K562 (cell line): Measurements from ENCODE around the gene FCHSD1. TPM values are rescaled to one million over a fixed set of nuclear protein-coding genes. Genes with fewer than 3 reads are reported as not detected.

Experiments
- BHLHE40 ChIP-seq: IDR thresholded peaks from 2 replicates; pipeline ENCODE4 v1.6.1; 2011; ENCODE audit warnings: low read length, improper control_type of control experiment
- CREM ChIP-seq: IDR thresholded peaks from 2 replicates; pipeline ENCODE4 v1.6.1; 2014; ENCODE audit warnings: antibody characterized with exemption, low read depth
- GABPB1 ChIP-seq: sonication (generic); formaldehyde crosslinking; IDR thresholded peaks from 2 replicates; pipeline ENCODE4 v1.8.0; 2022; ENCODE audit warnings: mild to moderate bottlenecking, missing genetic modification reagents
- HDAC1 ChIP-seq, 2 experiments: fragments of 450-650 bp; IDR thresholded peaks; 2 replicates each; pipeline ENCODE4 v1.6.1; 2016 to 2017; ENCODE audit warnings: inconsistent platforms in 1 of 2, mild to moderate bottlenecking in 1 of 2, moderate library complexity in 1 of 2
- KAT7 ChIP-seq: sonication (generic); formaldehyde crosslinking; IDR thresholded peaks from 2 replicates; pipeline ENCODE4 v1.8.0; 2022; ENCODE audit warnings: missing genetic modification reagents, mild to moderate bottlenecking, borderline replicate concordance
- MYNN ChIP-seq, 2 experiments: sonication (generic); formaldehyde crosslinking in 1 of 2; IDR thresholded peaks; 2 replicates each; pipeline versions ENCODE4 v1.5.0 to v1.6.1; 2016 to 2020; ENCODE audit warnings: antibody characterized with exemption in 1 of 2, missing genetic modification reagents in 1 of 2
- NFE2 ChIP-seq: IDR thresholded peaks from 2 replicates; pipeline ENCODE4 v1.6.1; 2014; ENCODE audit warnings: antibody characterized with exemption, low read depth
- NFIC ChIP-seq: fragments of 450-650 bp; IDR thresholded peaks from 2 replicates; pipeline ENCODE4 v1.6.1; 2017; ENCODE audit warnings: mild to moderate bottlenecking, inconsistent platforms
- SRF ChIP-seq, 2 experiments: fragments of 250-450, 450-650 bp in 1 of 2; sonication (Bioruptor Pico) in 1 of 2; sonication (generic) in 1 of 2; formaldehyde crosslinking; IDR thresholded peaks; 2 replicates each; pipeline versions ENCODE4 v1.5.0 to v1.5.1; 2020 to 2022; ENCODE audit warnings: mild to moderate bottlenecking in 1 of 2, missing genetic modification reagents in 1 of 2
- STAT5A ChIP-seq: IDR thresholded peaks from 2 replicates; pipeline ENCODE4 v1.6.1; 2012; ENCODE audit warnings: low read length, inconsistent platforms, borderline replicate concordance
- TAF7 ChIP-seq: fragments of 450-650 bp; IDR thresholded peaks from 2 replicates; pipeline ENCODE4 v1.6.1; 2016; ENCODE audit warnings: missing genetic modification characterization, missing compliant biosample characterization
- TRIM24 ChIP-seq, 2 experiments: fragments of 450-650 bp; IDR thresholded peaks; 2 replicates each; pipeline ENCODE4 v1.6.1; 2016
- ZNF395 ChIP-seq: fragments of 200-800 bp; sonication (Bioruptor generic); IDR thresholded peaks from 2 replicates; pipeline ENCODE4 v1.6.1; 2017; ENCODE audit warnings: missing genetic modification characterization, missing compliant biosample characterization
- ZNF511 ChIP-seq: sonication (generic); formaldehyde crosslinking; IDR thresholded peaks from 2 replicates; pipeline ENCODE4 v1.8.0; 2022; ENCODE audit warnings: mild to moderate bottlenecking, missing genetic modification reagents
- ZNF583 ChIP-seq: fragments of 250-450 bp; sonication (Bioruptor Pico); IDR thresholded peaks from 2 replicates; pipeline ENCODE4 v1.4.0; 2020
- polyA plus RNA-seq, 8 experiments: library from polyadenylated mRNA; depleted of rRNA in 4 of 8; stranded (reverse) in 5 of 8; unstranded in 3 of 8; fragments of >200 nt; fragmentation: Nextera tagmentation in 2 of 8; fragmentation: Illumina TruSeq in 1 of 8; extraction: Ambion mirVana in 2 of 8; extraction: Trizol in 1 of 8; gene quantifications; 2 replicates each; pipeline versions ENCODE4 v1.2.1 to v1.2.3, GENCODE V29; 2011 to 2014; ENCODE audit warnings: inconsistent platforms in 1 of 8, missing spikeins in 1 of 8
- total RNA-seq, 7 experiments: library from RNA; depleted of rRNA in 6 of 7; stranded (reverse); fragments of >200 nt in 6 of 7; fragmentation: Illumina TruSeq in 2 of 7; extraction: Trizol in 2 of 7; gene quantifications; 2 replicates each; pipeline versions ENCODE4 v1.2.1 to v1.2.3, GENCODE V29; 2011 to 2021; ENCODE audit warnings: low replicate concordance in 1 of 7
- TF ChIP-seq, protein P1 (sequence below), 2 experiments: fragments of 450-650 bp; conservative IDR thresholded peaks; 2 replicates each; pipeline ENCODE4 v1.6.1; 2017; ENCODE audit warnings: mild to moderate bottlenecking in 2 of 2, moderate library complexity in 2 of 2
- TF ChIP-seq, protein P2 (sequence below): sonication (generic); formaldehyde crosslinking; IDR thresholded peaks from 2 replicates; pipeline ENCODE4 v1.8.1; 2023; ENCODE audit warnings: mild to moderate bottlenecking, missing genetic modification reagents
- TF ChIP-seq, protein P3 (sequence below): IDR thresholded peaks from 2 replicates; pipeline ENCODE4 v1.6.1; 2011; ENCODE audit warnings: borderline replicate concordance, low read depth, mild to moderate bottlenecking, moderate library complexity, low read length; ENCODE audit not compliant: insufficient read depth, poor library complexity, severe bottlenecking

FCHSD1 gene
- total and polyA plus RNA-seq, 9 of the 15 experiments (the other 6 are each of a cell fraction or from before 2014, with no cell fraction given) = 0.35 to 37.5 (median 13.6) TPM

DNA sequence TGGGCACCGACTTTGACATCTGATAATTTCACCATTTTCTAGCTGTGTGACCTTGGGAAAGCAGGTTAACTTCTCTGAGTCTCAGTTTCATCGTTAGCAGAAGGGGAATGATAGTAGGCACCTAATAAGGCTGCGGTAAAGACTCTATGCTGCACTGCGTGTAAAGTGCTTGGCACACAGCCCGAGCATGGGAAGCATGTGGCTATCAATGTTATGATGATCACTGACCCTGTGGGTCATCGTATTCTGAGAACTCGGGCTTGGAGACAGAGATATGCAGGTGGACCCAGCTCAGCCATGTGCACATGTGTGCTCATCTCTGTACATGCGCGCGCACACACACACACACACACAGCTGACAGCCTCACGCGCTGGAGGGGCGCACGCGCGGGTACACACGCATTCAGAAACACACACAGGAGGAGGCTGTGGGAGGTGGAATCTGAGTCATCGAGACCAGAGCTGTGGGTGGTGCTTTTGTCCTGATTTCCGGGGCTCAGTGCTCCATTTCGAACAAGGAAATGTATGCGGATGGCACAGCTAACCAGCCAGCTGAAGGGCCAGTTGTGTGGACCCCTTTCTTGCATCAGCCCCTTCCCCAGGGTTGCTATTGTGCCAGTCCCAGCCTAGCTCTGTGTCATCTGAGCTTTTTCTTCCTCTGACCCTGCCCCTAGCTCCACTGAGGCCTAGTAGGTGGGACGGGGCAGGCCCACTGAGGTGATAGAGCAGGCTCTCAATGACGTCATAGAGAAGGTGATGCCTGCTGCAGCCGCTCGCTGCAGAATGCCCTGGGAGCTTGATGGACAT lies 41.9 kb upstream of the FCHSD1 start (continued):
- TF ChIP-seq, protein P1, sequence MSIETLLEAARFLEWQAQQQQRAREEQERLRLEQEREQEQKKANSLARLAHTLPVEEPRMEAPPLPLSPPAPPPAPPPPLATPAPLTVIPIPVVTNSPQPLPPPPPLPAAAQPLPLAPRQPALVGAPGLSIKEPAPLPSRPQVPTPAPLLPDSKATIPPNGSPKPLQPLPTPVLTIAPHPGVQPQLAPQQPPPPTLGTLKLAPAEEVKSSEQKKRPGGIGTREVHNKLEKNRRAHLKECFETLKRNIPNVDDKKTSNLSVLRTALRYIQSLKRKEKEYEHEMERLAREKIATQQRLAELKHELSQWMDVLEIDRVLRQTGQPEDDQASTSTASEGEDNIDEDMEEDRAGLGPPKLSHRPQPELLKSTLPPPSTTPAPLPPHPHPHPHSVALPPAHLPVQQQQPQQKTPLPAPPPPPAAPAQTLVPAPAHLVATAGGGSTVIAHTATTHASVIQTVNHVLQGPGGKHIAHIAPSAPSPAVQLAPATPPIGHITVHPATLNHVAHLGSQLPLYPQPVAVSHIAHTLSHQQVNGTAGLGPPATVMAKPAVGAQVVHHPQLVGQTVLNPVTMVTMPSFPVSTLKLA (conservative IDR thresholded peaks at IDR 0.05) = peak; percentile 79 to 83
- TF ChIP-seq ZNF583 (CRISPR knock-in tag) (no peak), STAT5A (peak; percentile 90), TAF7 (tag) (no peak), NFIC (peak; percentile 87), ZNF511 (peak; percentile 93), BHLHE40 (peak; percentile 88), SRF (CRISPR knock-in tag; IDR thresholded peaks at IDR 0.05) (no peak), GABPB1 (CRISPR knock-in tag) (peak; percentile 78), KAT7 (CRISPR knock-in tag) (peak; percentile 85; the same call in 1 of the 2 replicates), NFE2 (peak; percentile 36), CREM (peak; percentile 43; the same call in 1 of the 2 replicates), MYNN (IDR thresholded peaks at IDR 0.05) (peak; percentile 80), MYNN (CRISPR knock-in tag; IDR thresholded peaks at IDR 0.05) (no peak), HDAC1 (IDR thresholded peaks at IDR 0.05) (peak in 1 of 2 experiments; percentile 32; a peak in 1 of 4 replicates), ZNF395 (0 out of 2 replicates have a peak, but pooled peaks have one; percentile 30), TRIM24 (IDR thresholded peaks at IDR 0.05) (peak; percentile 24 to 51; a peak in 2 of 4 replicates)
- TF ChIP-seq, protein P2, sequence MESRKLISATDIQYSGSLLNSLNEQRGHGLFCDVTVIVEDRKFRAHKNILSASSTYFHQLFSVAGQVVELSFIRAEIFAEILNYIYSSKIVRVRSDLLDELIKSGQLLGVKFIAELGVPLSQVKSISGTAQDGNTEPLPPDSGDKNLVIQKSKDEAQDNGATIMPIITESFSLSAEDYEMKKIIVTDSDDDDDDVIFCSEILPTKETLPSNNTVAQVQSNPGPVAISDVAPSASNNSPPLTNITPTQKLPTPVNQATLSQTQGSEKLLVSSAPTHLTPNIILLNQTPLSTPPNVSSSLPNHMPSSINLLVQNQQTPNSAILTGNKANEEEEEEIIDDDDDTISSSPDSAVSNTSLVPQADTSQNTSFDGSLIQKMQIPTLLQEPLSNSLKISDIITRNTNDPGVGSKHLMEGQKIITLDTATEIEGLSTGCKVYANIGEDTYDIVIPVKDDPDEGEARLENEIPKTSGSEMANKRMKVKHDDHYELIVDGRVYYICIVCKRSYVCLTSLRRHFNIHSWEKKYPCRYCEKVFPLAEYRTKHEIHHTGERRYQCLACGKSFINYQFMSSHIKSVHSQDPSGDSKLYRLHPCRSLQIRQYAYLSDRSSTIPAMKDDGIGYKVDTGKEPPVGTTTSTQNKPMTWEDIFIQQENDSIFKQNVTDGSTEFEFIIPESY (CRISPR knock-in tag) = peak; percentile 87
- TF ChIP-seq, protein P3, sequence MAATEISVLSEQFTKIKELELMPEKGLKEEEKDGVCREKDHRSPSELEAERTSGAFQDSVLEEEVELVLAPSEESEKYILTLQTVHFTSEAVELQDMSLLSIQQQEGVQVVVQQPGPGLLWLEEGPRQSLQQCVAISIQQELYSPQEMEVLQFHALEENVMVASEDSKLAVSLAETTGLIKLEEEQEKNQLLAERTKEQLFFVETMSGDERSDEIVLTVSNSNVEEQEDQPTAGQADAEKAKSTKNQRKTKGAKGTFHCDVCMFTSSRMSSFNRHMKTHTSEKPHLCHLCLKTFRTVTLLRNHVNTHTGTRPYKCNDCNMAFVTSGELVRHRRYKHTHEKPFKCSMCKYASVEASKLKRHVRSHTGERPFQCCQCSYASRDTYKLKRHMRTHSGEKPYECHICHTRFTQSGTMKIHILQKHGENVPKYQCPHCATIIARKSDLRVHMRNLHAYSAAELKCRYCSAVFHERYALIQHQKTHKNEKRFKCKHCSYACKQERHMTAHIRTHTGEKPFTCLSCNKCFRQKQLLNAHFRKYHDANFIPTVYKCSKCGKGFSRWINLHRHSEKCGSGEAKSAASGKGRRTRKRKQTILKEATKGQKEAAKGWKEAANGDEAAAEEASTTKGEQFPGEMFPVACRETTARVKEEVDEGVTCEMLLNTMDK = no peak
